BJ (cell line): ENCODE data around the gene ART1. TPM values are rescaled to one million over a fixed set of nuclear protein-coding genes. Genes with fewer than 3 reads are reported as not detected.
"Not testable (repeated sequence)": the region's sequence is repeated elsewhere in the genome, so short reads cannot be mapped to it uniquely, and the experiment has no call there.

Source experiments
- CTCF ChIA-PET: fragments of 350-600 bp; formaldehyde crosslinking; extraction: SDS; loops from one replicate; lab custom pipeline; 2021; ENCODE audit warnings: antibody characterized with exemption, inconsistent platforms; lab: Yijun Ruan, JAX
- POLR2A ChIA-PET: fragments of 300-600 bp; sonication (Branson Sonifier 250); formaldehyde crosslinking; extraction: SDS; loops from one replicate; lab custom pipeline; 2021; ENCODE audit warnings: antibody characterized with exemption; lab: Charles Lee
- DNase-seq: peaks from one replicate; pipeline ENCODE4 v3.0.0-alpha.2; 2011; ENCODE audit warnings: low read depth
- H3K27me3 ChIP-seq: 2 replicates; pipeline ENCODE4 v1.6.0; 2011; ENCODE audit warnings: low read length; ENCODE audit not compliant: control insufficient read depth, insufficient read depth
- H3K36me3 ChIP-seq: 2 replicates; pipeline ENCODE4 v1.5.1; 2011; ENCODE audit warnings: low read length; ENCODE audit not compliant: control insufficient read depth, insufficient read depth
- H3K4me3 ChIP-seq: 2 replicates; pipeline ENCODE4 v1.5.1; 2011; ENCODE audit warnings: low read depth, mild to moderate bottlenecking, control low read depth, low read length
- CTCF ChIP-seq: IDR thresholded peaks from 2 replicates; pipeline ENCODE4 v1.5.1; 2011; ENCODE audit warnings: low read depth, mild to moderate bottlenecking, control low read depth, inconsistent platforms, low read length, moderate library complexity; ENCODE audit not compliant: insufficient read depth
- polyA minus RNA-seq: library from RNA; depleted of rRNA, polyadenylated mRNA; stranded (reverse); fragments of >200 nt; gene quantifications from 2 replicates; pipeline ENCODE4 v1.2.3, GENCODE V29; 2011; rRNA and poly(A)+ RNA removed
- polyA plus RNA-seq: library from polyadenylated mRNA; depleted of rRNA; stranded (reverse); fragments of >200 nt; gene quantifications from 2 replicates; pipeline ENCODE4 v1.2.3, GENCODE V29; 2011; rRNA removed

ART1 gene
- not detected in 2 replicates for polyA plus RNA-seq
- polyA minus RNA-seq, result not detected in 2 replicates

- TF ChIP-seq CTCF, result no peak
- DNase-seq, result no peak
- ChIA-PET POLR2A (no interaction called here), CTCF (no interaction called here)
- Histone ChIP-seq H3K4me3 (no peak within 1 kb of the TSS), H3K36me3 (no peaks in the 10 kb centered on the region), H3K27me3 (peaks cover 6% of the 10 kb centered on the region)
These were observed at the start of gene ART1 for GRCh38 chr11:3644817-3645235. Gene ART1, plus strand, starts transcription at chr11:3645128. Its CDS starts 14,086 bp downstream, at chr11:3659214.

DNA sequence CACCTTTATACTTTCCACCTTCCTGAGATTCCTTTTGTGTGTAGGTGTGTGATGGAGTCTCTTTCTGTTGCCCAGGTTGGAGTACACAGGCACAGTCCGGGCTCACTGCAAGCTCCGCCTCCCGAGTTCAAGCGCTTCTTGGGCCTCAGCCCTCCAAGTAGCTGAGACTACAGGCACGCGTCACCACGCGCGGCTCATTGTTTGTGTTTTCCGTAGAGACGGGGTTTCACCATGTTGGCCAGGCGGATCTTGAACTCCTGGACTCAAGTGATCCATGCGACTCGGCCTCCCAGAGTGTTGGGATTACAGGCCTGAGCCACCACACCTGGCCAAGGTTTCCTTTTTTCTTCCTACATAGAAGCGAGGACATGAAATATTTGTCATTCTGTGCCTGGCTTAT is 47.2 kb upstream of the ART1 start:
- H3K4me3 ChIP-seq, H3K27me3 ChIP-seq, POLR2A ChIA-PET, DNase-seq, H3K36me3 ChIP-seq: not testable (repeated sequence)
- CTCF ChIA-PET, result interaction anchor here (1.5 kb wide), 1 partner anchor 12 kb away, joined by 4 read pairs; no protein-coding TSS in a partner anchor

- CTCF ChIA-PET, H3K36me3 ChIP-seq, DNase-seq, H3K4me3 ChIP-seq, H3K27me3 ChIP-seq, POLR2A ChIA-PET: not testable (repeated sequence)
These were observed 44.7 kb upstream of the ART1 start for GRCh38 chr11:3600201-3600600.

DNA sequence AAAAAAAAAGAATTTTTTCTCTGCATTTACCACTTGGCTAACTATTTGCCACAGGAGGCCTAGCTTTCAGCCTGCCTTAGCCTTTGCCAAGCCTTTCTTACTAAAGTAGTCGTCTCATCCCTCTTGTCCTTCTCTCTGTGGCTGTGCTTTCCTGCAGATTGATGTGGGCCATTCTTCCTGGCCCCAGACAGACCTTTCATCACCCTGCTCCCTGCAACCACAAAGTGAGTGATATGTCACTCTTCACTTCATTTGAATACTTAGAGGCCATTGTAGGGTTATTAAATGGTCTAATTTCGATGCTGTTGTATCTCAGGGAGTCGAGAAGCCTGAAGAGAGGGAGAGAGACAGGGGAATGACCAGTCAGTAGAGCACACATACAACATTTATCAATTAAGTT is 40.8 kb upstream of the ART1 start:
- Histone ChIP-seq H3K27me3 (peaks cover 1% of the 10 kb centered on the region; the same call in 1 of the 2 replicates), H3K4me3 (no peak overlapping the region), H3K36me3 (no peaks in the 10 kb centered on the region)
- DNase-seq, result no peak
- POLR2A ChIA-PET, result no interaction called here
- TF ChIP-seq CTCF, result no peak
- CTCF ChIA-PET, result interaction anchor here (2.1 kb wide), 1 partner anchor 24 kb away, joined by 5 read pairs; no protein-coding TSS in a partner anchor

GRCh38 chr11:3605283-3605662 is 39.7 kb upstream of the ART1 start:
- Histone ChIP-seq H3K27me3 (peaks cover 1% of the 10 kb centered on the region; the same call in 1 of the 2 replicates), H3K36me3 (no peaks in the 10 kb centered on the region), H3K4me3 (no peak overlapping the region)
- no peak for DNase-seq
- no peak for TF ChIP-seq CTCF
- ChIA-PET POLR2A (no interaction called here), CTCF (interaction anchor here (2.1 kb wide), 1 partner anchor 25 kb away, joined by 5 read pairs; no protein-coding TSS in a partner anchor)

GRCh38 chr11:3605771-3606203 is 39.1 kb upstream of the ART1 start:
- Histone ChIP-seq H3K27me3 (peaks cover 1% of the 10 kb centered on the region; the same call in 1 of the 2 replicates), H3K4me3 (no peak overlapping the region), H3K36me3 (no peaks in the 10 kb centered on the region)
- no peak for TF ChIP-seq CTCF
- ChIA-PET POLR2A (no interaction called here), CTCF (no interaction called here)
- DNase-seq, result no peak
